OCI-LY1 (cell line): ENCODE data around the gene NDUFB4.

Experiments used
- H2AFZ ChIP-seq: fragments of 200-600 bp; sonication (generic), shearing (Covaris generic); 2 replicates; pipeline ENCODE4 v1.6.0; 2014; ENCODE audit warnings: antibody characterized with exemption, mild to moderate bottlenecking, low read length
- H3F3A ChIP-seq: fragments of 200-600 bp; sonication (generic), shearing (Covaris generic); 2 replicates; pipeline ENCODE4 v1.6.0; 2014; ENCODE audit warnings: mild to moderate bottlenecking, antibody characterized with exemption, low read length, moderate library complexity; ENCODE audit not compliant: insufficient read depth
- H3K27ac ChIP-seq: fragments of 200-600 bp; sonication (generic); 2 replicates; pipeline ENCODE4 v1.5.1; 2014; ENCODE audit warnings: low read length, mixed run types, mild to moderate bottlenecking, low read depth; ENCODE audit not compliant: poor library complexity, severe bottlenecking
- H3K27me3 ChIP-seq: fragments of 200-600 bp; sonication (generic); 2 replicates; pipeline ENCODE4 v1.6.0; 2014; ENCODE audit warnings: antibody characterized with exemption, mild to moderate bottlenecking, low read length, moderate library complexity; ENCODE audit not compliant: insufficient read depth
- H3K36me3 ChIP-seq: fragments of 200-600 bp; sonication (generic); 2 replicates; pipeline ENCODE4 v1.6.1; 2014; ENCODE audit warnings: mild to moderate bottlenecking, antibody characterized with exemption, low read length, moderate library complexity, mixed read lengths; ENCODE audit not compliant: insufficient read depth
- H3K4me1 ChIP-seq: fragments of 200-600 bp; sonication (generic); 2 replicates; pipeline ENCODE4 v1.5.1; 2014; ENCODE audit warnings: mild to moderate bottlenecking, low read length, moderate library complexity; ENCODE audit not compliant: insufficient read depth, severe bottlenecking
- H3K4me2 ChIP-seq: fragments of 200-600 bp; sonication (generic), shearing (Covaris generic); 2 replicates; pipeline ENCODE4 v1.6.1; 2014; ENCODE audit warnings: low read length
- H3K4me3 ChIP-seq: fragments of 200-600 bp; sonication (generic); 2 replicates; pipeline ENCODE4 v1.5.1; 2014; ENCODE audit warnings: low read length, low read depth, mild to moderate bottlenecking, mixed read lengths; ENCODE audit not compliant: poor library complexity, severe bottlenecking
- H3K79me2 ChIP-seq: fragments of 200-600 bp; shearing (Covaris generic); 2 replicates; pipeline ENCODE4 v1.6.1; 2016; ENCODE audit warnings: mixed run types, low read length, mixed read lengths; ENCODE audit not compliant: insufficient read depth
- H3K9ac ChIP-seq: fragments of 200-600 bp; sonication (generic), shearing (Covaris generic); 2 replicates; pipeline ENCODE4 v1.6.1; 2014; ENCODE audit warnings: mild to moderate bottlenecking, low read length, mixed read lengths
- H3K9me2 ChIP-seq: fragments of 200-600 bp; sonication (generic), shearing (Covaris generic); 2 replicates; pipeline ENCODE4 v1.6.1; 2014; ENCODE audit warnings: low read depth, mild to moderate bottlenecking, low read length, mixed read lengths
- H3K9me3 ChIP-seq: fragments of 200-600 bp; shearing (Covaris generic); 2 replicates; pipeline ENCODE4 v1.6.1; 2014; ENCODE audit warnings: low read length, mixed read lengths
- H4K20me1 ChIP-seq: fragments of 200-600 bp; sonication (generic), shearing (Covaris generic); 2 replicates; pipeline ENCODE4 v1.6.0; 2016; ENCODE audit warnings: mild to moderate bottlenecking, low read length; ENCODE audit not compliant: insufficient read depth
- CTCF ChIP-seq: fragments of 200-600 bp; sonication (generic), shearing (Covaris generic); IDR thresholded peaks from 2 replicates; pipeline ENCODE4 v1.5.1; 2017; ENCODE audit warnings: mild to moderate bottlenecking, antibody characterized with exemption, low read length, moderate library complexity, mixed read lengths
- EZH2 ChIP-seq: fragments of 200-600 bp; sonication (generic), shearing (Covaris generic); IDR thresholded peaks from 2 replicates; pipeline ENCODE4 v1.8.0; 2017; ENCODE audit warnings: borderline replicate concordance, mixed run types, mild to moderate bottlenecking, antibody characterized with exemption, low read length, moderate library complexity, mixed read lengths

The NDUFB4 gene

DNA sequence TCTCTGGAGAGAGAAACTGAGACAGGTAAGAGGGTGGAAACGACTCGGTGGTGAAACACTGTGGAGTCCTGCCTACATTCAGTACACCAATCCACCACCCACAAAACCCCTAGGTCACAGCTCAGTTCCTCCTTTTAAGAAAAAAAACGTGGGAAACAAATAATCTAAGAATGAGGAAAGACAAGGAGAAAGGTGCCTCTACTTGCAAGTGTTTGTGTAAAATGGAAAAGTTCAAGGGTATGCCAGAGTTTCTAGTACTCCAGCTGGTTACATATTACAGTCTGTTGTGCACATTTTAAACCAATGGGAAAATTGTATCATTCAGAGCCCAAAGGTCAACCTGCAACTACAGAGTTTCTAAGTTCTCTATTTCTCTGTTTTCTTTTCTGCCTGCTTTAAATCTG is 53.7 kb downstream of the NDUFB4 start:
- no peak overlapping the region for H2AFZ ChIP-seq
- no peak overlapping the region for H3K27ac ChIP-seq
- H3K79me2 ChIP-seq: no peaks in the 10 kb centered on the region
- H3K9me3 ChIP-seq: no peaks in the 10 kb centered on the region
- H4K20me1 ChIP-seq: no peaks in the 10 kb centered on the region
- H3K4me2 ChIP-seq: no peak overlapping the region
- no peaks in the 10 kb centered on the region for H3K27me3 ChIP-seq
- no peaks in the 10 kb centered on the region for H3K4me1 ChIP-seq
- H3K9ac ChIP-seq: no peak overlapping the region
- no peaks in the 10 kb centered on the region for H3F3A ChIP-seq
- H3K4me3 ChIP-seq: no peak overlapping the region
- H3K9me2 ChIP-seq: no peaks in the 10 kb centered on the region
- no peaks in the 10 kb centered on the region for H3K36me3 ChIP-seq
- TF ChIP-seq EZH2: no peak
- TF ChIP-seq CTCF: no peak

DNA sequence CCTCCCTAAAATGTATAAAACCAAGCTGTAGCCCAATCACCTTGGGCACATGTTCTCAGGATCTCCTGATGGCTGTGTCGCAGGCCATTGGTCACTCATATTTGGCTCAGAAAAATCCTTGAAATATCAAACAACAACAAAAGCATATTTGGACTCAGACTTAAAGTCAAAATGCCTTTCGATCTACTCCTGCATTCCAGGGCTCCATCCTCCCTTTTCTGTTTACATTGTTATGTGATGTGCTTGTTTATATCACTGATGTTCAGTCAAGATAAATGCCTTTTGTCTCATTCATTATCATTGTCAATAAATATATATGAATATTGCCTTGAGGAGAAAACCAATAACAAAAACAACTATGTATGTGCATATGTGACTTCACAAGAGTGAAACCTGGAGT is 54.2 kb downstream of the NDUFB4 start:
- Histone ChIP-seq H3K9me2 (no peaks in the 10 kb centered on the region), H3K79me2 (no peaks in the 10 kb centered on the region), H3K4me2 (no peak overlapping the region), H3F3A (no peaks in the 10 kb centered on the region), H3K9ac (no peak overlapping the region), H3K36me3 (no peaks in the 10 kb centered on the region), H3K4me3 (no peak overlapping the region), H2AFZ (no peak overlapping the region), H3K9me3 (no peaks in the 10 kb centered on the region), H3K4me1 (no peaks in the 10 kb centered on the region), H3K27ac (no peak overlapping the region), H3K27me3 (no peaks in the 10 kb centered on the region), H4K20me1 (no peaks in the 10 kb centered on the region)
- TF ChIP-seq CTCF (no peak), EZH2 (no peak)
